Activated CD8-positive, alpha-beta T cell treated with anti-CD3 and anti-CD28 coated beads for 36 hours (primary cell): ENCODE data around the gene VPS37C. TPM values are rescaled to one million over a fixed set of nuclear protein-coding genes. Genes with fewer than 3 reads are reported as not detected.

Source experiments
- ATAC-seq: fragments of 200-7000 bp; cut with Tn5 transposase; one replicate; pipeline ENCODE4 v1.10.0; 2021; ENCODE audit warnings: mild to moderate bottlenecking, moderate library complexity
- CTCF ChIA-PET: fragments of 350-600 bp; sonication (Branson Sonifier 250); formaldehyde crosslinking; loops from one replicate; lab custom pipeline; 2021; ENCODE audit warnings: antibody characterized with exemption; lab: Charles Lee
- POLR2A ChIA-PET: fragments of 350-600 bp; sonication (Branson Sonifier 250); formaldehyde crosslinking; loops from one replicate; lab custom pipeline; 2021; ENCODE audit warnings: antibody characterized with exemption; lab: Charles Lee
- DNase-seq: peaks from one replicate; pipeline ENCODE4 v3.0.0-alpha.2; 2020
- H3K27ac Mint-ChIP-seq: one replicate; pipeline ENCODE4 v1.8.0; 2021; ENCODE audit warnings: mild to moderate bottlenecking, mixed read lengths
- H3K27me3 Mint-ChIP-seq: one replicate; pipeline ENCODE4 v1.8.0; 2021; ENCODE audit warnings: mixed read lengths
- H3K36me3 Mint-ChIP-seq: one replicate; pipeline ENCODE4 v1.8.0; 2021; ENCODE audit warnings: low read depth, mixed read lengths
- H3K4me1 Mint-ChIP-seq: one replicate; pipeline ENCODE4 v1.8.0; 2021; ENCODE audit warnings: low read depth, mixed read lengths
- H3K4me3 Mint-ChIP-seq: one replicate; pipeline ENCODE4 v1.8.0; 2021; ENCODE audit warnings: mild to moderate bottlenecking, moderate library complexity, mixed read lengths
- H3K9me3 Mint-ChIP-seq: one replicate; pipeline ENCODE4 v1.8.0; 2021; ENCODE audit warnings: mixed read lengths
- intact Hi-C: fragments of 100-400 bp; cut with micrococcal nuclease; formaldehyde crosslinking; loops from one replicate; pipeline ENCODE4 v1.10.0; 2022
- total RNA-seq, 2 experiments: library from RNA; stranded (reverse); gene quantifications; one replicate each; pipeline ENCODE4 v1.2.3, GENCODE V29; 2021
- TF ChIP-seq, protein P1 (sequence below): fragments of 200-600 bp; IDR thresholded peaks from one replicate; pipeline ENCODE4 v1.8.0; 2022; ENCODE audit warnings: antibody characterized with exemption, mild to moderate bottlenecking

The VPS37C gene
- total RNA-seq, 2 experiments from 2014 or later = 6.6 to 7.2 TPM

DNA sequence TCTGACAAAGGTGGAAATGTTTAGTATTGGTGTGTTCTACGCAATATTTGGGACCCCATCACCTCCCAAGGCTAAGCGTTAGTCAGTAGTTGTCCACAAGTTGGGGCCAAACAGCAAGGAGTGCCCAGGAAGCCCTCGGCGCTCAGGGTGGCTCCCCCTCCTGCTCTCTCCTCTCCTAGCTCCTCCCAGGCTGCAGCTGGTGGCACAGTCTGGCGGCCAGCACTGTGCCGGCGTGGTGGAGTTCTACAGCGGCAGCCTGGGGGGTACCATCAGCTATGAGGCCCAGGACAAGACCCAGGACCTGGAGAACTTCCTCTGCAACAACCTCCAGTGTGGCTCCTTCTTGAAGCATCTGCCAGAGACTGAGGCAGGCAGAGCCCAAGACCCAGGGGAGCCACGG lies 42.2 kb downstream of the VPS37C start:
- ChIA-PET CTCF (interaction anchor here (1.1 to 2.5 kb wide), 3 partner anchors 9 to 204 kb away, joined by 3 to 20 read pairs (median 3); no protein-coding TSS in a partner anchor), POLR2A (interaction anchor here (0.9 to 9.6 kb wide), 8 partner anchors 8 to 133 kb away, joined by 3 to 65 read pairs (median 4); no protein-coding TSS in a partner anchor)
- H3K4me1 Mint-ChIP-seq = peaks cover 76% of the 10 kb centered on the region
- peak; percentile 15 for ATAC-seq
- intact Hi-C loops = no loop called here
- H3K27ac Mint-ChIP-seq = peak overlapping the region; percentile 72
- peak overlapping the region; percentile 21 for H3K4me3 Mint-ChIP-seq
- TF ChIP-seq, protein P1, sequence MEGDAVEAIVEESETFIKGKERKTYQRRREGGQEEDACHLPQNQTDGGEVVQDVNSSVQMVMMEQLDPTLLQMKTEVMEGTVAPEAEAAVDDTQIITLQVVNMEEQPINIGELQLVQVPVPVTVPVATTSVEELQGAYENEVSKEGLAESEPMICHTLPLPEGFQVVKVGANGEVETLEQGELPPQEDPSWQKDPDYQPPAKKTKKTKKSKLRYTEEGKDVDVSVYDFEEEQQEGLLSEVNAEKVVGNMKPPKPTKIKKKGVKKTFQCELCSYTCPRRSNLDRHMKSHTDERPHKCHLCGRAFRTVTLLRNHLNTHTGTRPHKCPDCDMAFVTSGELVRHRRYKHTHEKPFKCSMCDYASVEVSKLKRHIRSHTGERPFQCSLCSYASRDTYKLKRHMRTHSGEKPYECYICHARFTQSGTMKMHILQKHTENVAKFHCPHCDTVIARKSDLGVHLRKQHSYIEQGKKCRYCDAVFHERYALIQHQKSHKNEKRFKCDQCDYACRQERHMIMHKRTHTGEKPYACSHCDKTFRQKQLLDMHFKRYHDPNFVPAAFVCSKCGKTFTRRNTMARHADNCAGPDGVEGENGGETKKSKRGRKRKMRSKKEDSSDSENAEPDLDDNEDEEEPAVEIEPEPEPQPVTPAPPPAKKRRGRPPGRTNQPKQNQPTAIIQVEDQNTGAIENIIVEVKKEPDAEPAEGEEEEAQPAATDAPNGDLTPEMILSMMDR = no peak
- peaks cover 4% of the 10 kb centered on the region for H3K9me3 Mint-ChIP-seq
- H3K36me3 Mint-ChIP-seq = peaks cover 87% of the 10 kb centered on the region
- DNase-seq = no peak
- no peaks in the 10 kb centered on the region for H3K27me3 Mint-ChIP-seq

DNA sequence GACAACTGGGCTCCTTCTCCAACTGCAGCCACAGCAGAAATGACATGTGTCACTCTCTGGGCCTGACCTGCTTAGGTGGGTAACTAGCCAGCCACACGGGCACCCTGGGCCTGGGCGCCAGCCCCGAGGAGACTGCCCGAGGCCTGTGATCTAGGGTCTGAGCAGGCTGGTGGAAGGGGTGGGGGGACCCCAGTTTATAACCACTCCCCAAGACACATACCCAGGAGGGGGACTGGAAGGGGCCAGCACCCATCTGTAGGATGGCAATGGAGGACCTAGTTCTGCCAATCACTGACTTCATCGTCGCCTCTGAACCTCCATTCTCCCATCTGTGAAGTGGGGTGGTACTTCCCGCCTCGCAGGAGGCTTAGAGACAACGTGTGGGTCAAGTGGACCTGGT lies 42.8 kb downstream of the VPS37C start:
- Mint-ChIP-seq H3K27ac (peak overlapping the region; percentile 72), H3K36me3 (peaks cover 89% of the 10 kb centered on the region), H3K27me3 (no peaks in the 10 kb centered on the region), H3K9me3 (peaks cover 4% of the 10 kb centered on the region), H3K4me3 (no peak overlapping the region), H3K4me1 (peaks cover 81% of the 10 kb centered on the region)
- intact Hi-C loops = no loop called here
- DNase-seq = no peak
- ChIA-PET CTCF (interaction anchor here (2.5 kb wide), 1 partner anchor 10 kb away, joined by 20 read pairs; no protein-coding TSS in a partner anchor), POLR2A (interaction anchor here (0.9 to 9.6 kb wide), 8 partner anchors 9 to 124 kb away, joined by 3 to 65 read pairs (median 4); no protein-coding TSS in a partner anchor)
- ATAC-seq = no peak
- TF ChIP-seq, protein P1 = no peak

DNA sequence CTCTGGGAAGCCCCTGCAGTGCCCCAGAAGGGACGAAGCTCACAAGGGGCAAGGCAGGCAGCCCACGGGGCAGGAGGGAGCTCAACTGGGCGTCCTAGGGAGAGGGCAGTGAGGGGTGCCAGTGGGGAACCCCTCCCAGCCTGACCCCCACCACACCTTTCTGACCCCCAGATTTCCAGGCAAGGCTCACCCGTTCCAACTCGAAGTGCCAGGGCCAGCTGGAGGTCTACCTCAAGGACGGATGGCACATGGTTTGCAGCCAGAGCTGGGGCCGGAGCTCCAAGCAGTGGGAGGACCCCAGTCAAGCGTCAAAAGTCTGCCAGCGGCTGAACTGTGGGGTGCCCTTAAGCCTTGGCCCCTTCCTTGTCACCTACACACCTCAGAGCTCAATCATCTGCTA lies 43.2 kb downstream of the VPS37C start:
- peaks cover 83% of the 10 kb centered on the region for H3K4me1 Mint-ChIP-seq
- DNase-seq (no peak), ATAC-seq (no peak)
- H3K27ac Mint-ChIP-seq = peak overlapping the region; percentile 72
- TF ChIP-seq, protein P1 = no peak
- peaks cover 4% of the 10 kb centered on the region for H3K9me3 Mint-ChIP-seq
- H3K36me3 Mint-ChIP-seq = peaks cover 89% of the 10 kb centered on the region
- H3K27me3 Mint-ChIP-seq = no peaks in the 10 kb centered on the region
- H3K4me3 Mint-ChIP-seq = no peak overlapping the region
- ChIA-PET CTCF (interaction anchor here (2.5 kb wide), 1 partner anchor 11 kb away, joined by 20 read pairs; no protein-coding TSS in a partner anchor), POLR2A (interaction anchor here (0.9 to 9.6 kb wide), 7 partner anchors 10 to 123 kb away, joined by 3 to 65 read pairs (median 4); no protein-coding TSS in a partner anchor)
- intact Hi-C loops = no loop called here

DNA sequence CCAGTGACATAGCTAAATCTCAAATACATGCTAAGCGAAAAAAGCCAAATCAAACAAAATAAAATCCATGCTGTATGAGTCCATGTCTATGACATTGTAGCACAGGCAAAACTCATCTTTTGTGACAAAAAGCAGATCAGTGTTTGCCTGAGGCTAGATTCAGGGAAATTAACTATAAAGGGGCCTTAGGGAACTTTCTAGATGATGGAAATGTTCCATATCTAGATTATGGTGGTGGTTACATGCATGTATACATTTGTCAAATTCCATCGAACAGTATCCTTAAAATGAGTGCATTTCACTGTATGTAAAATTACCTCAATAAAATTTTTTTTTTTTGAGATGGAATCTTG lies 44.1 kb downstream of the VPS37C start:
- Mint-ChIP-seq H3K4me3 (no peak overlapping the region), H3K27me3 (no peaks in the 10 kb centered on the region), H3K36me3 (peaks cover 89% of the 10 kb centered on the region), H3K4me1 (peaks cover 89% of the 10 kb centered on the region), H3K9me3 (peaks cover 4% of the 10 kb centered on the region), H3K27ac (peak overlapping the region; percentile 96)
- TF ChIP-seq, protein P1 = no peak
- ATAC-seq = no peak
- intact Hi-C loops = no loop called here
- ChIA-PET CTCF (interaction anchor here (2.5 kb wide), 1 partner anchor 12 kb away, joined by 20 read pairs; no protein-coding TSS in a partner anchor), POLR2A (interaction anchor here (1.2 to 9.6 kb wide), 3 partner anchors 11 to 36 kb away, joined by 3 to 65 read pairs (median 4); no protein-coding TSS in a partner anchor)
- no peak for DNase-seq

DNA sequence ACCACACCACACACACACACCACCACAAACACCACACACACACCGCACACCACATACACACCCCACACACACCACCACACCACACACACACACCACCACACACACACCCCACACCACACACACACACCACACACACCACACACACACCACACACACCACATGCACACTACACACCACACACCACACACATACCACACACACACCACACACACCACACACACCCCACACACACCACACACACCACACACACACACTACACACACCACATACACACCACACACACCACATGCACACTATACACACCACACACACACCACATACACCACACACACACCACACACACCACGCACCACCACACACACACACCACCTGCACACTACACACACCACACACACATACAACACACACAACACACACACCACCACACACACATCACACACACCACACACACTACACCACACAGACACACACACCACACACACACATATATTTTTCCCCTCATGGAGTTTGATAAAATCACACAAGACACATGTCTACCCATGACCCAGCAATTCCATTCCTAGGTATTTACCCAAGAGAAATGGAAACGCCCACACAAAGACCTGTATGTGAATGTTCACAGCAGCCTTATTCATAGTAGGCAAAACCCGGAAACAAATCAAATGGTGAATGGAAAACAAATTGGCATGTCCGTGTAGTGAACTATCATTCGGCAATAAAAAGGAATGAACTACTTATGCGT lies 44.6 kb downstream of the VPS37C start:
- H3K27me3 Mint-ChIP-seq = no peaks in the 10 kb centered on the region
- DNase-seq (no peak), ATAC-seq (no peak)
- peaks cover 89% of the 10 kb centered on the region for H3K4me1 Mint-ChIP-seq
- peaks cover 89% of the 10 kb centered on the region for H3K36me3 Mint-ChIP-seq
- intact Hi-C loops = no loop called here
- H3K4me3 Mint-ChIP-seq = peak overlapping the region; percentile 42
- peak overlapping the region; percentile 96 for H3K27ac Mint-ChIP-seq
- ChIA-PET POLR2A (interaction anchor here (1.3 to 9.6 kb wide), 2 partner anchors 11 to 35 kb away, joined by 4 to 65 read pairs; no protein-coding TSS in a partner anchor), CTCF (interaction anchor here (0.7 to 2.5 kb wide), 3 partner anchors 12 to 13 kb away, joined by 3 to 20 read pairs (median 4); no protein-coding TSS in a partner anchor)
- TF ChIP-seq, protein P1 = no peak
- H3K9me3 Mint-ChIP-seq = peaks cover 4% of the 10 kb centered on the region
